K562 (cell line): Measurements from ENCODE around the gene EME1. TPM values are rescaled to one million over a fixed set of nuclear protein-coding genes. Genes with fewer than 3 reads are reported as not detected.

Source experiments
- ATF3 ChIP-seq, 2 experiments: fragments of 450-650 bp in 1 of 2; sonication (generic) in 1 of 2; formaldehyde crosslinking in 1 of 2; IDR thresholded peaks in 1 of 2; conservative IDR thresholded peaks in 1 of 2; 2 replicates each; pipeline versions ENCODE4 v1.6.1 to v1.8.1; 2016 to 2023; ENCODE audit warnings: mild to moderate bottlenecking in 2 of 2, moderate library complexity in 2 of 2, inconsistent platforms in 1 of 2, missing genetic modification reagents in 1 of 2
- CREB1 ChIP-seq, 2 experiments: sonication (generic) in 1 of 2; formaldehyde crosslinking in 1 of 2; IDR thresholded peaks; 2 replicates each; pipeline versions ENCODE4 v1.6.1 to v1.8.0; 2012 to 2022; ENCODE audit warnings: inconsistent platforms in 1 of 2, mild to moderate bottlenecking in 1 of 2, missing genetic modification reagents in 1 of 2, moderate library complexity in 1 of 2
- ELK1 ChIP-seq: sonication (generic); formaldehyde crosslinking; IDR thresholded peaks from 2 replicates; pipeline ENCODE4 v1.8.1; 2022; ENCODE audit warnings: missing genetic modification reagents
- ELK3 ChIP-seq: fragments of 450-650 bp; formaldehyde crosslinking; IDR thresholded peaks from 2 replicates; pipeline ENCODE4 v1.4.0; 2020; ENCODE audit warnings: mild to moderate bottlenecking
- FUS ChIP-seq: fragments of 200-400 bp; formaldehyde crosslinking; optimal IDR thresholded peaks from 2 replicates; pipeline ENCODE3; 2017; ENCODE audit warnings: low read depth, low read length
- HBP1 ChIP-seq: fragments of 450-650 bp; formaldehyde crosslinking; IDR thresholded peaks from 2 replicates; pipeline ENCODE4 v1.4.0; 2022; ENCODE audit warnings: missing genetic modification characterization
- MED1 ChIP-seq: sonication (generic); formaldehyde crosslinking; IDR thresholded peaks from 2 replicates; pipeline ENCODE4 v1.8.1; 2023; ENCODE audit warnings: missing genetic modification reagents, borderline replicate concordance
- NCOA1 ChIP-seq: fragments of 450-650 bp; IDR thresholded peaks from 2 replicates; pipeline ENCODE4 v1.6.1; 2016; ENCODE audit warnings: low read depth
- NR1H2 ChIP-seq: sonication (generic); formaldehyde crosslinking; IDR thresholded peaks from 2 replicates; pipeline ENCODE4 v1.4.0; 2020; ENCODE audit warnings: mild to moderate bottlenecking, missing genetic modification reagents
- NRF1 ChIP-seq, 2 experiments: fragments of 450-650 bp; IDR thresholded peaks in 1 of 2; conservative IDR thresholded peaks in 1 of 2; 2 replicates each; pipeline ENCODE4 v1.6.1; 2014; ENCODE audit warnings: mild to moderate bottlenecking in 2 of 2
- PRDM10 ChIP-seq: fragments of 450-650 bp; IDR thresholded peaks from 2 replicates; pipeline ENCODE4 v1.6.1; 2018; ENCODE audit not compliant: partially characterized antibody
- SMC3 ChIP-seq: conservative IDR thresholded peaks from 2 replicates; pipeline ENCODE4 v1.6.1; 2011; ENCODE audit warnings: low read depth, low read length, improper control_type of control experiment; ENCODE audit not compliant: insufficient read depth
- TCF3 ChIP-seq: sonication (generic); formaldehyde crosslinking; IDR thresholded peaks from 2 replicates; pipeline ENCODE4 v1.4.0; 2020; ENCODE audit warnings: mild to moderate bottlenecking, missing genetic modification reagents
- TCFL5 ChIP-seq: fragments of 250-450 bp; sonication (Bioruptor Pico); conservative IDR thresholded peaks from 2 replicates; pipeline ENCODE4 v1.6.1; 2021; ENCODE audit warnings: mild to moderate bottlenecking, moderate library complexity, matching md5 sums
- XRCC4 ChIP-seq: IDR thresholded peaks from one replicate; pipeline ENCODE4 v1.6.1; 2011; ENCODE audit not compliant: insufficient read depth, insufficient read length; ENCODE audit errors: extremely low read depth
- ZBTB17 ChIP-seq: fragments of 450-650 bp; formaldehyde crosslinking; IDR thresholded peaks from 2 replicates; pipeline ENCODE4 v1.4.0; 2020; ENCODE audit warnings: mild to moderate bottlenecking
- ZNF263 ChIP-seq: sonication (generic); formaldehyde crosslinking; IDR thresholded peaks from 2 replicates; pipeline ENCODE4 v1.8.0; 2022; ENCODE audit warnings: mild to moderate bottlenecking, missing genetic modification reagents, borderline replicate concordance
- polyA plus RNA-seq, 8 experiments: library from polyadenylated mRNA; depleted of rRNA in 4 of 8; stranded (reverse) in 5 of 8; unstranded in 3 of 8; fragments of >200 nt; fragmentation: Nextera tagmentation in 2 of 8; fragmentation: Illumina TruSeq in 1 of 8; extraction: Ambion mirVana in 2 of 8; extraction: Trizol in 1 of 8; gene quantifications; 2 replicates each; pipeline versions ENCODE4 v1.2.1 to v1.2.3, GENCODE V29; 2011 to 2014; ENCODE audit warnings: inconsistent platforms in 1 of 8, missing spikeins in 1 of 8
- total RNA-seq, 7 experiments: library from RNA; depleted of rRNA in 6 of 7; stranded (reverse); fragments of >200 nt in 6 of 7; fragmentation: Illumina TruSeq in 2 of 7; extraction: Trizol in 2 of 7; gene quantifications; 2 replicates each; pipeline versions ENCODE4 v1.2.1 to v1.2.3, GENCODE V29; 2011 to 2021; ENCODE audit warnings: low replicate concordance in 1 of 7

The EME1 gene
- total and polyA plus RNA-seq, 9 of the 15 experiments (the other 6 are each of a cell fraction or from before 2014, with no cell fraction given) = 14.6 to 44.1 (median 24.0) TPM

- peak; percentile 57 for TF ChIP-seq TCF3 (CRISPR knock-in tag)
- TF ChIP-seq XRCC4 = no peak
- TF ChIP-seq MED1 = no peak
- peak; percentile 94 for TF ChIP-seq CREB1 (IDR thresholded peaks at IDR 0.05)
- TF ChIP-seq CREB1 (CRISPR knock-in tag; IDR thresholded peaks at IDR 0.05) = peak; percentile 98
- peak; percentile 37 to 56; a peak in 2 of 4 replicates for TF ChIP-seq NRF1 (conservative IDR thresholded peaks at IDR 0.05 in 1 of 2, IDR thresholded peaks at IDR 0.05 in 1 of 2)
- TF ChIP-seq ZNF263 (CRISPR knock-in tag) = peak; percentile 21
- peak; percentile 51; the same call in 1 of the 2 replicates for TF ChIP-seq ZBTB17 (CRISPR knock-in tag)
- peak; percentile 25 for TF ChIP-seq PRDM10
- TF ChIP-seq SMC3 = peak; percentile 69
- peak; percentile 60 for TF ChIP-seq HBP1 (CRISPR knock-in tag)
- TF ChIP-seq NCOA1 = no peak
- no peak for TF ChIP-seq ELK1
- TF ChIP-seq ELK3 = no peak
- TF ChIP-seq TCFL5 = no peak
- TF ChIP-seq FUS = peak; percentile 60
- TF ChIP-seq ATF3 (IDR thresholded peaks at IDR 0.05) = peak; percentile 85
- peak; percentile 79; the same call in 1 of the 2 replicates for TF ChIP-seq ATF3 (CRISPR knock-in tag; conservative IDR thresholded peaks at IDR 0.05)
- TF ChIP-seq NR1H2 (CRISPR knock-in tag) = peak; percentile 58; the same call in 1 of the 2 replicates
Measured at GRCh38 chr17:50397111-50397918, 24.3 kb downstream of the EME1 start, which contains the start of gene LRRC59 (continued).
